Stimulated activated CD4-positive, alpha-beta T cell treated with anti-CD3 and anti-CD28 coated beads, Interleukin-12 subunit alpha, Interleukin-12 subunit beta, amount 100 ng/mL, for 24 hours (primary cell): ENCODE results near the gene GPR137B.

Experiments used
- DNase-seq, 2 experiments: peaks; one replicate each; pipeline ENCODE4 v3.0.0-alpha.2; 2020; ENCODE audit warnings: low read depth in 2 of 2

The GPR137B gene

DNA sequence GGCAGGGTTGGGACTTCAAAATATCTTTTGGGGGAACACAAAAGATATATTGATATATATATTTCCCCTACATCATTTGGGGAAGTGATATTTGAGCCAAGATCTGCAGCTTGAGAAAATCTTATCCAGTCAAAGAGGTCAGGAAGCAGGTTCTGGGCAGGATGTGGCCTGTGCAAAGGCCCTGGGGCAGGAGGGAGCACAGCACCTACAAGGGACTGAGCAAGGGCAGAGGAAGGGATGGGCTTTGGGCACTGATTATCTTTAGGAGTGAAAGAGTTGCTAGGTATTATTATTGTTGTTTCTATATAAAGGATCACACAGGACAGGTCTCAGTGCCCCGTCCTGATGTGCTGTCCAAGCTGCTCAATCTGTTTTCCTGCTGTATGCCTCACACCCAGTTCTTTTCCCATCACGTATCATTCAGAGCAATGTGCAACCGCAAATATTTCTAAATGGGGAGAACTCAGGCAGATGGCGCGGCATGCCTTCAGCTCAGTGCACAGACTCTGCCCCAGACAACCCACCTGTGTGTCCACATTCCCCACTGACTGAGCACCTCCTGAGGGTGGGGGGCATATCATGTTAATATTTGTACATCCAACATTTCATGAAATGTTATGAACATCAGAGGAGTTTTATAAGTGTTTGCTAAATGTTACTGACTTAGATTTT lies 28.1 kb upstream of the GPR137B start:
- no peak for DNase-seq

DNA sequence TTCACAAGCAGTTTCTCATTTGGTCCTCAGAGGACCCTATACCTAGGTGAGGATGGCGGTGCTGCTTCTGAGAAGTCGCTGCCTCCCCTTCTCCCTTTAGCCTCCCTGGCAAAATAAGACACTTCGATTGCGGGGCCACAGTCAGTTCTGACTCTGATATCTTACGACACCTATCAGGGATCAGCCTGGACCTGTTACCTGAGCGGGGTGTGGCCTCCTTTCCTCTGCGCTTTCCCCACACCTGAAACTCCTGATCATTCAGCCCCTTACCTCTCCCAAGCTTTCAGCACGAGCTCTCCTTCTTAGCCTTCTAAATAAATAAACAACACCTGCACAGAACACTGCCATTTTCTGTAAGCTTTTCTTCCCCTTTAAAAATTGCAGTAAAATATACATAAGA lies 24.6 kb upstream of the GPR137B start:
- no peak for DNase-seq

DNA sequence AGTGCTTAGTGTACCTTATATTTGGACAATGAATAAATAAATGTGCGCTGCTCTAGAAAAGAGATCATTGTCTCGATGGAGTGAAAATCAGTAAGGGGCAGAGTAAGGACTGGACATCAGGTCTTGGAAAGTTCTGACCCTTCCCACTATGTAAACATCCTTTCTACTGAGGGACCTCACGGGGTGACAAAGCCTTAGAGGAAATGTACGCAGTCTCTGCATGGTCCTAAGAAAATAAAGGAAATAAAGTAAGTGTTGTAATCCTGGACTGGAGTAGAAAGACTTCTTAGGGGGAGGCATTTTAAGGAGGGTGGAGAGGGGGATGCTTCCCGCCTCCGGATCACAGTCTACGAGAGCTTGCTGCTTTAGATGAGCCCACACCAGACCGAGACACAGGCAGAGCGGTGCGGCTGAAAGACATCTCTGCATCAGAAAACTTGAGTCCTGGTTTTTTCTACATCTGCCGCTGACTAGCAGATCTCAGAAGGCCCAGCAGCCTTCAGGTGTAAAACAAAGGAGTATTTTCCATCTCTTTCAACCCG lies 22.3 kb upstream of the GPR137B start:
- DNase-seq, result no peak

DNA sequence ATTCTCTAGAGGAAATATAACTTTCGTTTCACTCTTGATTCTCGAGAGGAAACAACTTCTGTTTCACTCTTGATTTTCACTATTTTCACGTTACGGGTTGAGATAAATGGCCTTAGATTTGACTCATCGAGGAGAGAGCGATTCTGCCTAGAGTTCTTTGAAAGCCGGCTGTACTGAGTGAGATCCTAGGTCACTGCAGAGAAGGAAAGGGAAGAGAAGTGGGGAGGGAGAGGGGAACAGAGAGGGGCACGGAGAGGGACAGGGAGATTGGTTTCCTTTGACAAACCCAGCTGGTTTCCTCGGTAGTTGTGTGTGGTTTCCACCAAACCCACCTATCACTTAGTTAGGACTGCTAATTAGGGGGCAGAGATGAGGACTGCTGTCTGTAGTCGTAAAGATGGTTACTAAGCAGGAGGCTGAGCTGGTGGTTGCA lies 21.6 kb upstream of the GPR137B start:
- DNase-seq, result no peak

DNA sequence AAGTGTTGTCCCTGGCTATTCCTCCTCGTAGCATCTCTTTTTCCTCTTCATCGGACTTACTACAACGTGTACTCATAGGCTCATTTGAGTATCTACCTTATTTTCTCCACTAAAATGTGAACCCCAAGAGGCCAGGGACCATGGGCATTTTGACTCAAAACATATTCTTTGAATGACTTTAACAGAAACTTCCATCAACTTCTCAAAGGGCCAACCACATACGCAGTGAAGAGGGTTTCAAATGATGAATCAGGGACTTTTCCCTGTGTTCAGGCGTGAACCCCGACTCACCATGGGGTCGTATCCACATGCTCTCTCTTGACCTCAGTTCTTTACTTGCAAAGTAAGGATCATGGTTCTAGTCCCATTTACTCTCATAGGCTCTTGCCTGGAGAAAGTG lies 20.2 kb upstream of the GPR137B start:
- no peak for DNase-seq

DNA sequence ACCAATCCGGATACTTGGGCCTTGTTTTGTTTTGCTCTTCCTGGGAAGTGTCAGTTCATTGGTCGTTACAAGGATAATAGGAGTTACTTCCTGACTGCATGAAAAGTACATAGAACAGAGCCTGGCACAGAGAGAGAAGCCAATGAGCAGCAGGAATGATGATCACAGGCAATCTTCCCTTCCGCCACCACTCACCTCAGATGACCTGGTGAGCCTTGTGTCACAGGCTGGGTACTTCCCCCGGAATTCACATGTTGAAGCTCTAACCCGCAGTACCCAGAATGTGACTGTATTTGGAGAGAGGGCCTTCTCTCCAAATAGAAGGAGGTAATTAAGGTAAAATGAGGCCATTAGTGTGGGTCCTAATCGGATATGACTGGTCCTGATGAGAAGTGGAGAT lies 18.8 kb upstream of the GPR137B start:
- no peak for DNase-seq

DNA sequence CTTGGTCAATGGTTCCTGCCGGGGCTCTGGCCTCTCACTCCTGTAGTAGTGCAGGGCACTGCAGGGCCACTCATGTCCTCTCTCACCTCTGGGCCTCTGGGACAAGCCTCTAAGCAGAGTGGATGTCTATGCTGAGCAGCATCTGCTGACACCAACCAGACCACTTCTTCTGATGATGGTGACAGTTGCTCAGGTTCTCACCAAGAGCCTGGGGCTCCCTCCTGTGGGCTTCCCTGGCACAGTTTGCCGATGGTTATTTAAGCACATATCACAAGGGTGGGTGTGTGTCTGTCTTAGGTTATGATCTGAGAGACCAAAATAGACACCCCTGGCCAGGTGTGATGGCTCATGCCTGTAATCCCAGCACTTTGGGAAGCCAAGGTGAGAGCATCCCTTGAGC lies 17.4 kb upstream of the GPR137B start:
- no peak for DNase-seq

DNA sequence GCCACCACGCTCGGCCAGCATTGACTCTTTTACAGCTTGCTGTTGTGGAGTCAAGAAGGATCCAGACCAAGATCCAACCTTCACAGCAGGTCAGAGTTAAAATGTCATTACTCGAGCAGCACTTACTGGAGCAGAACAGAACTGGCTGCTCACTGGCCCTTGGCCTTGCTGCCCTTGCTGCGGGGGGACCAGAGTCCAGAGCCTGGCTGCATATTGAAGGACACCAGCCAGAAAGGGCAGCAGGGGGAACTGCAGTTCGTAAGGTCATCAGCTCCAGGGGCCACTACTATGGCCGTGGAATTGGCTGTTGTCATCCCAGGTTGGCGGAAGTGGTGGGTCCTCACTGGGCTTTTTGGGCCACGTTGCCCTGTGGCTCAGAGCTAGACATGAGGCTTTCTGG lies 15.3 kb upstream of the GPR137B start:
- DNase-seq, result no peak

DNA sequence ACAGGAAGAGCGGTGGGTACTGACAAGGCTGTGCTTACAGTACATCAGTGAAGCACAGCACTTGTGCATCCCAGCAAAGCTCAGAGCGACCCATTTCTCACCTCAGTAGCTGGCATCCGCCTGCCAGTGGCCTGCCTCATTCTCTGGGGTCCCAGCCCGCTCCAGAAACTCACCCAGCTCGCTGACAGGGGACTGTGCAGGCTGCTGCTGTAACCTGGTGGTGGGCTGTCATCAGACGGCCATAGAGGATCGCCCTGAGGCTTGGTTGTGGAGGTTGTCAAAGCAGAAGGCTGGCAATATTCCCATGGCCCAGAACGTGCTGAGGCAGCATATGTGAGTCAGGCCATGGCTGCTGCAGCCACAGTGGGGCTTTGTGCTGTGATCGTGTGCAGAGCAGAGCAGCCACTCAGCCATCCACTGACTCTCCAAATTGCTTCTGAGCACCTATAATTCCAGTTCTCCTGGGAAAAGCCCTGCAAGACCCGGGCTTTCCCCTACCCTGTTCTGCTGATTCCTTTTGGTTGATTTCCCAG lies 13.6 kb upstream of the GPR137B start:
- DNase-seq, result no peak

DNA sequence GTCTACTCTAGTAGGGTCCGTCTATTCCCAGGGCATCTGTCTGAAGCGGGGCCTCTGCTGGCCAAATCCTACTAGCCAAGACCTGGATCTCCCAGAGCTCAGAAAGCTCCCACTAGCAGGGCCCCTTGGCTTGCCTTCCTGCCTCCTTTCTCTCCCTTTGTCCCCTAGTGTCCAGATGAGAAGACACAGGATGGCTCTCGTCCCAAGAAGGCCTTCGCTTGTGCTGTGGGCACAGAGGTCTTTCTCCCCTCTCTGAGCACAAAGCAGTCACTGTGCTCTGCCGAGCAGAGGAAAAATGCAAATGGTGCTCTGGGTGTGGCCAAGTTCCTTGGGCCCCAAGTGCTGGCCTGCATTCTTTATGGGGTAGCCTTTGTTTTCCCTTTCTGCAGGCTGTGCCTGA lies 13.0 kb upstream of the GPR137B start:
- no peak for DNase-seq

DNA sequence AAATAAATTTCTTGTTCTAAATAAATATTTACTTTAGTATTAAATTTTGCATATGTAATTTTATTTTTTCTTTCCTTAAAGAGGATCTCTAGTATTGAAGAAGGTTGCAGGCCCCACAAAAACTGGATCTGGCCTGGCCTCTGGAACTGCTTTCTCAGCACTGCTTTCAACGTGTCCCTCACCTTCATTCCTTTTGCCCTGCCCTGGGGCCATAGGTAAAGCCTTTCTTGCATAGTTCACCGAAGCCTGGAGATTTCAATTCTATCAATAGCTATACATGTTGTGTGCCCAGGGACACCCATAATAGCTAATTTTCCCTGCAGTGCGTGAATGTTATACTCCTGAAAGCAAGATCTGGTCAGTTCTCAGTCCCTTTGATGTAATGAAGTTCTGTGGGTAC lies 12.0 kb upstream of the GPR137B start:
- no peak for DNase-seq

DNA sequence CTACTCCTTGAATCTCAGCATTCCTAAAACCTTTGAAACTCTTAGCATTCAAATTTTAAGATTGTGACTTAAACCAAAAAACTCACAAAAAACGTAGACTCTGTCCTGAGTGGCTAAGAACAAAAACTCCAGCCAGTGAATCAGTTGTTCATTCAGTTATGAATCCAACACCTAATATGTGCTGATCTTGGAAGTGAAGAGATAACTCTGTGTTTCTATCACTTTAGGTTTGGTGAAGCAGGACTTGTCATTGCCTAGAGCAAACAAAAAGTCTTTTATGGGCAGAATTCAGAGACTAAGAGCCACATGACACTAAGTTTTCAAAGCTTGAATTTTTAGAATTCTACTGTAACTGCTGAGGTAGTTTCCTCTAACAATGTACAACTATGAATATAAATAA lies 10.4 kb upstream of the GPR137B start:
- no peak for DNase-seq

DNA sequence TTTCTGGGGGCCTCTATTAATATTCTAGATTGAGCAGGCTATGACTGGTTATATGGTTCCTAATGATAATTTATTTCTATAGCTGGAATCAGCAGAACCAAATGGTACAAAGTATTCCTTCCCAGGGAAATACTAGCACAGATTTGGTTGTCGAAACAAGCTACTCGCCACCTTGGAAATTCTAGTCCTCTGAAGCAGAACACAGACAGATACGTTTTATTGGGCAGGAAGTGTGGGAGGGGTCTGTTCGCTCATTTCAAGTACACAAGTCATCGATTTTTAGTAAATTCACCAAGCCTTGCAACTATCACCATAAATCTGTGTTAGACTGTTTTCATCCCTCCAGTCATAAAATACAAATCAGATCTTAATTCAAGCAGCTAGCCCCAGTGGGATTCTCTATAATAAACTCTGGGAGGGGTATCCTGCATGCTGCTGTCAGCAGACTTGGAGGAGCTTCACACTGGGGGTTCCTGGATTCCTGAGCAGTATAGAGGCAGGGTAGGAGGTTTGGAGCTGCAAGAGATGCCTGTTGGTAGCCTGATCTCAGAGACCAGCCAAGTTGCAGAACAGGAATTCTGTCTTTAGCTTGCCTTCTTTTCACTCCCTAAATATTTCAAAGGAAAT lies 9.8 kb upstream of the GPR137B start:
- DNase-seq, result no peak

DNA sequence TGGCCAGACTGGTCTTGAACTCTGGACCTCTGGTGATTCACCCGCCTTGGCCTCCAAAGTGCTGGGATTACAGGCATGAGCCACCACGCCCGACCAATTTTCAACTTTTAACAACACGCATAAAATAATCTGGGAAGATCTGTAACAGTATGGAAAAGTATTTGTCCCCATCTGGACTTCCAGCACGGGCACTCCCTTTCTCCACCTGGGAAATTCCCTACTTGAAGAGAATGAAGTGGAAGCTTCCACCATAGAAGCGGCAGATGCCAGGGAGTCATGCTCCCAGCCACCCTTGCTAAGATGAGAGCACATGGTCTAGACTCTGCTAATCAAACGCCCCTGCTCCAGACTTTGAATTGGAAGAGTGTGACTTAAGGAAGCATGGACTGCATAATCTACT lies 9.0 kb upstream of the GPR137B start:
- no peak for DNase-seq

DNA sequence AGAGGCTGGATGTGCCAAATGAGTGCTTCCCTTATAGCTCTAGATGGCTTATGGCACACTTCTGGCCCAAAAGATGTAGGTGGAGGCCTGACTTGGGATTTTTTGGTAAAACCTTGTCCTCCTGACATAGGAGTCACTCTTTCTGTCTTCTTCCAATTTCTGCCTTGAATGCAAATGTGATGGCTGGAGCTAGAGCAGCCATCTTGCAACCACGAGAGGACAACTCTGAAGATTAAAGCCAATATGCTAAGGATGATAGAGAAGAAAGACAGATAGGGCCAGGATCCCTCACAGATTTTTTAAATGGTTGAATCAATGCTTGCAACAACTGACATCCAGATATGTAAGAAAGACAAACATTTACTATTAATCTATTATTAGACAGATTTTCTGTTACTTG lies 8.5 kb upstream of the GPR137B start:
- DNase-seq, result no peak

DNA sequence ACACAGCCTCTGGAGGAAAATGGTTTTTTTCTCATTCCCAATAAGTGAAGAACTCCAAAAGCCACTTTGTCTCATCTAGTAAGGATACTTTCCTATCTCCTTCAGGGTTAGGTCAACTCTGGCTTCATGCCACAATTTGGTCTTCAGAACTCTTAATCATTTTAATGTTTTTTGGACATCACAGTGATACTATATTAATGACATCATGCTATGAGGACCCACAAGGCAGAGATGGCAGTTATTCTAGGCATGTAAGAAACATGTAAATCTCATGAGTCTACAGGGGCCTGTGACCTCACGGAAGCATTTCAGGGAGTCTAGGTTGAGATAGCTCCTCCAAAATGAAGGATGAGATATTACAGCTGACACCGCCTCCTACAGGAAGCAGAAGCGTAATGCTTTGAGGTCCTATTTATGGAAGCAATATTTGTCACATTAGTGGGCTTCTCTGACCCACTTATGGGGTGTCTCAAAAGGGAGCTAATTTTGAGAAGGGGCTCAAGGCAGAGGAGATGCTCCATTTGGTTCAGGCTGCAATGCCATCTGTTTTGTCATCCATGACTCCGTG lies 5.0 kb upstream of the GPR137B start:
- no peak for DNase-seq

DNA sequence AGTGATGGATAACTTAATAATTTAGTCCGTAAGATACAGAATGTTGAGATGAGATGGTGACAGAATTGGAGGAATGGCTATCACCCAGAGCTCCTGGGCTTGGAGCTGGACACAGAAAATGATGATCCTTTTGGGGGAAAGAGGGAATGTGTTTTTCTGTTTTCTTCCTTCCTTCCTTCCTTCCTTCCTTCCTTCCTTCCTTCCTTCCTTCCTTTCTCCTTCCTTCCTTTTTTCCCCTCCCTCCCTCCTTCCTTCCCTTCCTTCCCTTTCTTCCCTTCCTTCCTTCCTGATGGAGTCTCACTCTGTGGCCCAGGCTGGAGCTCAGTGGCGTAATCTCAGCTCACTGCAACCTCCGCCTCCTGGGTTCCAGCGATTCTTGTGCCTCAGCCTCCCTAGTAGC lies 2.8 kb upstream of the GPR137B start:
- DNase-seq, result no peak

DNA sequence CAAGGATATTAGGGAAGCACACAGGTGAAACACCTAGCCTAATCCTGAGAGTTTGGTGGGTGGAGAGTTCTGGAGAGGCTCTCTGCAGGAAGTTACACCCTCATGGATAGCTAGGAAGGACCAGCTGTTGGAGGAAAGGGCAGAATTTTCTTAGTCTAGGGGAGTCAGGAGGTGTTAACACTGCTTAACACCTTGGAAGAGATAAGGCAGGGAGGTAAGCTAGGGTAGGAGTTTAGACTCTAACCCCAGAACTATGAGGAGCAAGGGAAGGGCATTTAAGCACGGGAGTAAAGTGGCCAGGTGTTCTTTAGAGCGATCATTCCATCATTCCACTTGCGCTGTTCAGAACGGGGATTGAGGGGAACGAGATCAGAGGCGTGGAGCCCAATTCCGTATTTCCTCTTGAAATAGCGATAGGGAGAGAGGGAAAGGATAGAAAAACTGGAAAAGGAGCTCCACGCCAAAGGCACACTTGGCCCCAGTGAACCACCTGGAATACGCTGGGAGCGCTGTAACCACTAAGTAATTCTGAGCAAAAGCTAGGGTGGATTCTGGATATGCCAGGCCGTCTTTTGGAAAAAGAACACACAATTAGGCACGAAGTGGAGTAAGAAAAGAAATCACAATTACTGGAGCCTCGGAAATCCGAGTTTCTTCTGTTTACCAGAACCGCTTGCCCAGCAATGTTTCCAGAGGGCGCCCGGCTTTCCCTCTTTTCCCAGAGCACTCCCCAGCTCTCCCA lies 1.5 kb upstream of the GPR137B start:
- DNase-seq, result no peak

DNA sequence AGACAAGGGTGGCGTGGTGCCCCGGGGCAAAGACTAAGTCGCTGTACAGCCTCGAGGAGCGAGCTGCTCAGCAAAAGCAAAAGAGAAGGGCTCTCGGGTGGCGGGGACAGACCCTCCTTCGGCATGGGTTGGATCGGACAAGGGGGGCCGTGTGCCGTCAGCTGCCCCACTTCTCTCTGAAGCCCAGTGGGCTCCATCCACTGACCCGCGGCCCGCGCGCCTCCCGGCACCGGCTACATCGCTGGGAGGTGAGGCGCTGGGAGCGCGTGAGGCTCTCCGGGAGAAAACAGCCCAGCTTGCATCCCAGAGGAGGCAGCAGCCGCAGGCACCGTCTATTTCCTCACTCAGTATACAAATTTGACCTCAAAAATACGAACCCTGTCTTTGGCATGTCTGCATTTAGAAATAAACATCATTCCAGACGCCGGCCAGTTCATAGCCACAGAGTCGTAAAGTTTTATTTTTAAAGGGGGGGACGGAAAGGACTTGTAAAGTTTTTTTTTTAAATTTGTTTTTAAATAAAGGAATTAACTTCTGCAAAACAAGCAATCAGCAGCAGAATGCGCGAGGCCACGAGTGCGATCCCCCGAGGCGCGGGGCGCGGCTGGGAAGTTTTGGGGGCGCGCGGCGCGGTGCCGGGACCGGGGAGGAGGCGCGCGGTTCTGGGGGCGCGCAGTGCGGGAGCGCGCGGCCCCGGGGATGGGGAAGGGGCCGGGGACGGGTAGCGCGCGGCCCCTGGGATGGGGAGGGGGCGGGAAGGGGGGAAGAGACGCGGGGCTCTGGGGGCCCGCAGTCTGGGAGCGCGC lies 689 bp upstream of the GPR137B start:
- no peak for DNase-seq

DNA sequence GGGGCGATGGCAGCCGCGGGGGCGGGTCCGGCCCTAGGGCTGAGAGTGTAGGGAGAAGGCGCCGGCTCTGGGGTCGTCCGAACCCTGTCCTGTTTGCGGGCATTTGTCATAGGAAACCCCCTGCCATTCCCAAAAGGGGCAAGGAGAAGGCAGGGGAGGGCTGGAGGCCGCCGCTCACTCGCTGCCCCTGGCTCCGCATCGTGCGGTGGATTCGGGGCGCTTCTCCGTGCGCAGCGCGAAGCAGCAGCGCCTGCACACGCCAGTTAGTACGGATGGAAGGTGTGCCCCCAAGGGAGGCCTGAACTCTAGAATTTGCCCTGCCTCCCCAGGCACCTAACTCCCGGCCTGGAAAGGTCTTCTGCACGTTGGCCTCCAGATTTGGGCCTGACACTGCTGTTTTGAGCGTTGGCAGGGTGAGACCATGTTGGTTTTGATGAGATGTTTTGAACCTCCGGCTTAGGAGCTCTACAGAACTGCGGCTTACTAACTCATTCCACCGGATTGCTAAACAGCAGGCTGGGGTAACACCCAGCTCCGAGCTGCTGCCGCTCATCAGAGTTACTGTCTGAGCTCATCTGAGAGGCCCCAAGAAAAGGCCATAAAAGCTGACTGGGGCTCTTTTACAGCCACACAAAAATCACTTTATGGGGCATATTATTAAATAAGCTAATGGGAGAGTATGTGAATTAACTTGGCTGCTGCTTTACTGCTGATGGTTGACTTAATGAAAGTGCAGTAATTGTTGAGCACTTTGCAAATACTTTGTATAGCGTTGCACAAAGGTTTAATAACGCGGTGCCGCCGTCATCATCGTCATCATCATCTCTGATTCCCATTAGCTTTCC lies 987 bp downstream of the GPR137B start:
- DNase-seq, result no peak

DNA sequence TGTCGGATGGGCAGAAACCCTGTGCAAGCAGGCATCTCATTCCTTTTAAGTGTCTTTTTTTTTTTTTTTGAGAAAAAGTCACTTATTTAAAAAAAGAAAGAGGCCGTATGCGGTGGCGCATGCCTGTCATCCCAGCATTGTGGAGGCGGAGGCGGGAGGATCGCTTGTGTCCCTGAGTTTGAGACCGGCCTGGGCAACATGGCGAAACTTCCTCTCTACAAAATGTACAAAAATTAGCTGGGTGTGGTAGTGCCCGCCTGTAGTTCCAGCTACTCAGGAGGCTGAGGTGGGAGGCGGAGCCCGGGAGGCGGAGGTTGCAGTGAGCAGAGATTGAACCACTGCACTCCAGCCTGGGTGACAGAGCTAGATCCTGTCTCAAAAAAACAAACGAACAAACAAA lies 1.7 kb downstream of the GPR137B start:
- no peak for DNase-seq
